SK-N-MC (cell line): ENCODE data around the gene FGF2.

ENCODE experiments used
- EZH2 ChIP-seq: fragments of 200-600 bp; sonication (generic); IDR thresholded peaks from one replicate; pipeline ENCODE4 v1.6.1; 2017; ENCODE audit warnings: antibody characterized with exemption
- POLR2AphosphoS5 ChIP-seq: IDR thresholded peaks from 2 replicates; pipeline ENCODE4 v1.6.1; 2012; ENCODE audit warnings: mild to moderate bottlenecking, low read depth, low read length, borderline replicate concordance

GRCh38 chr4:122814426-122814825 is 12.2 kb upstream of the FGF2 start:
- TF ChIP-seq POLR2AphosphoS5 (no peak), EZH2 (no peak)
